ENCODE measurements around the gene GNG8. TPM values are rescaled to one million over a fixed set of nuclear protein-coding genes. Genes with fewer than 3 reads are reported as not detected.

GNG8 gene
- 33.1 and 38.2 TPM in 2 replicates for total RNA-seq

- Mint-ChIP-seq H3K36me3 (ENCODE audit: low read depth) (peaks cover 2% of the 10 kb centered on the region), H3K27me3 (peaks cover 4% of the 10 kb centered on the region), H3K4me3 (peak within 1 kb of the TSS; percentile 81), H3K9me3 (no peaks in the 10 kb centered on the region), H3K27ac (peak within 1 kb of the TSS; percentile 62), H3K4me1 (peaks cover 34% of the 10 kb centered on the region)
- intact Hi-C loops (cut with micrococcal nuclease), result no loop called here
- DNase-seq (peak; percentile 51), ATAC-seq (ENCODE audit: low read depth) (no peak)
- ChIA-PET POLR2A (interaction anchor here (0.7 to 4.3 kb wide), 7 partner anchors 18 to 1614 kb away, joined by 3 to 23 read pairs (median 7); partner anchors contain the start of genes CALM3, DACT3 and SLC1A5), CTCF (interaction anchor here (2.1 to 2.5 kb wide), 3 partner anchors 19 to 26 kb away, joined by 7 to 16 read pairs (median 15); partner anchors contain the start of gene DACT3)
- no peak for TF ChIP-seq CTCF (IDR thresholded peaks at IDR 0.05)
These were observed at the start of gene GNG8 for GRCh38 chr19:46635920-46636761. Gene GNG8 (minus strand): TSS chr19:46636202. CDS start chr19:46634682, 1,520 bp downstream.

GRCh38 chr19:46685189-46685588 lies 49.2 kb upstream of the GNG8 start:
- Mint-ChIP-seq H3K36me3 (ENCODE audit: low read depth) (peaks cover 76% of the 10 kb centered on the region), H3K4me3 (no peak overlapping the region), H3K4me1 (no peaks in the 10 kb centered on the region), H3K27ac (no peak overlapping the region), H3K27me3 (no peaks in the 10 kb centered on the region), H3K9me3 (no peaks in the 10 kb centered on the region)
- DNase-seq, result no peak
- intact Hi-C loops (cut with micrococcal nuclease), result no loop called here
- ChIA-PET POLR2A (interaction anchor here (0.7 kb wide), 1 partner anchor 29 kb away, joined by 3 read pairs; no protein-coding TSS in a partner anchor), CTCF (interaction anchor here (0.6 kb wide), 1 partner anchor 80 kb away, joined by 3 read pairs; no protein-coding TSS in a partner anchor)
- TF ChIP-seq CTCF (IDR thresholded peaks at IDR 0.05), result no peak
- ATAC-seq (ENCODE audit: low read depth), result no peak

DNA sequence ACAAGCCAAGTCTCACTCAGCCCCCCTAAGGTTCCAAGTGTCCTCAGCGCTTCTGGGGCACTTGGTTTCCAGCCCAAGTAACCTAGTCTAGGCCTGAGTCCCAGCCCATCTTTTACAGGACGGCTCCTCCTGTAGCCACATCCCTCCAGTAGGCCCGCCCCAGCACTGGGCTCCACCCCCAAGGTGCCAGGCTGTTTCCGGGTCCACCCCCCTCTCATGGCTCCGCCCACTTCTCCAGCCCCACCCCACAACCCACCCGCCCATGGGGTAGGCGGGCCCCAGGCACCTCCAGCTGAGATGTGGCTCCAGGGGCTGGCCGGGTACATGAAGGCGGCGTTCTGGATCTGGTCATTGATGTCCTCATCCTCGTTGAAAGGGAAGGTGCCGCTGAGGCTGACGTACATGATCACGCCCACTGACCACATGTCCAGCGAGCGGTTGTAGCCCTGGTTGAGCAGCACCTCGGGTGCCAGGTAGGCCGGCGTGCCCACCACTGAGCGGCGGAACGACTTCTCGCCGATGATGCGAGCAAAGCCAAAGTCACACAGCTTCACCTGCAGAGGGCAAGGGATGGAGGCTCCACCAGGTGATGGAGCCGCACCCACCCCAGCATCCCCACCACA lies 42.2 kb upstream of the GNG8 start:
- intact Hi-C loops (cut with micrococcal nuclease), result no loop called here
- DNase-seq, result peak; percentile 42
- CTCF ChIA-PET, result no interaction called here
- no peak overlapping the region for H3K4me3 Mint-ChIP-seq
- TF ChIP-seq CTCF (IDR thresholded peaks at IDR 0.05), result no peak
- no peak overlapping the region for H3K27ac Mint-ChIP-seq
- peaks cover 88% of the 10 kb centered on the region for H3K36me3 Mint-ChIP-seq (ENCODE audit: low read depth)
- no peaks in the 10 kb centered on the region for H3K27me3 Mint-ChIP-seq
- ATAC-seq (ENCODE audit: low read depth), result peak; percentile 97
- POLR2A ChIA-PET, result no interaction called here
- no peaks in the 10 kb centered on the region for H3K9me3 Mint-ChIP-seq
- H3K4me1 Mint-ChIP-seq, result peaks cover 3% of the 10 kb centered on the region

DNA sequence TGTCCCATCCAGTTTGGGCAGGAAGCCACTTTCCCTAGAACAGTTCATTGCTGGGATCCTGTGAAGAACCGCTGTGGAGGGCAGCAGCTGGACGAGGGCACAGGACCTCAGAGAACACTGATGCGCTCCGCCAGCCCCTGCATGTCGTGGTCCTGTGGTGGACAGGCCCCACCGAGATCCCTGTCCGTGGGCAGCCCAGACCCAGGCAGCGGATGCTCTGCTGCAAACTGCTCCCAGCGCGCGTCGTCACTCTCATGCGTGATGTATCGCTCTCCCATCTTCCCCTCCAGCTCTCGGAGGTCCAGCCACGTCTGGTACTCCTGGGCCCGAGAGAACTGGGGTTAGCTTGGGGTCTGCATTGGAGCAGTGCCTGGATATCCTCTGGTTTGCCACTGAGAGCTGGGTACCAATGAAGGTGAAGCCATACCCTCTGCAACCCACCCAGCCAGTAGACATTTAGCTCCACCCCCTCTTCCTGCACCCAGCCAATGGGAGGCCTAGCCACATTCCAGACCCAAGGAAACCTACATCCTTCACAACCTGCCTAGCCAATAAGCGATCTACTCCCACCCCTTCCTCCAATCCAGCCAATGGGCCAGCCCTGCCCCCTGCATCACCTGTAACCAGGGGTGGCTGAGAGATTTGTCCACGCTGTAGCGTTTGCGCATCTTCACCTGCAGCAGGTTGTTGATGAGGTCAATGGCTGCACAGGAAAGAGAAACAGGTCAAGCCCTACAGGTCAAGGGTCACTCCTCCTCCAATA lies 38.6 kb upstream of the GNG8 start:
- ChIA-PET POLR2A (no interaction called here), CTCF (interaction anchor here (0.6 kb wide), 1 partner anchor 119 kb away, joined by 3 read pairs; no protein-coding TSS in a partner anchor)
- no peaks in the 10 kb centered on the region for H3K4me1 Mint-ChIP-seq
- H3K4me3 Mint-ChIP-seq, result no peak overlapping the region
- H3K27me3 Mint-ChIP-seq, result no peaks in the 10 kb centered on the region
- DNase-seq (no peak), ATAC-seq (ENCODE audit: low read depth) (peak; percentile 13)
- peaks cover 69% of the 10 kb centered on the region for H3K36me3 Mint-ChIP-seq (ENCODE audit: low read depth)
- H3K27ac Mint-ChIP-seq, result no peak overlapping the region
- no peaks in the 10 kb centered on the region for H3K9me3 Mint-ChIP-seq
- no peak for TF ChIP-seq CTCF (IDR thresholded peaks at IDR 0.05)
- intact Hi-C loops (cut with micrococcal nuclease), result no loop called here

Measured in activated B cell treated with CpG ODN at 0.5 μM for 24 hours (primary cell).